Anterior cingulate cortex (tissue), 58 donors: ENCODE data around the gene ADRA2B.
"Not testable (repeated sequence)": the region's sequence is repeated elsewhere in the genome, so short reads cannot be mapped to it uniquely, and the experiment has no call there.

Experiments used
- DNase-seq, 58 donors: peaks; one replicate each; lab custom pipeline; 2025; lab: John Stamatoyannopoulos, UW

ADRA2B gene

DNA sequence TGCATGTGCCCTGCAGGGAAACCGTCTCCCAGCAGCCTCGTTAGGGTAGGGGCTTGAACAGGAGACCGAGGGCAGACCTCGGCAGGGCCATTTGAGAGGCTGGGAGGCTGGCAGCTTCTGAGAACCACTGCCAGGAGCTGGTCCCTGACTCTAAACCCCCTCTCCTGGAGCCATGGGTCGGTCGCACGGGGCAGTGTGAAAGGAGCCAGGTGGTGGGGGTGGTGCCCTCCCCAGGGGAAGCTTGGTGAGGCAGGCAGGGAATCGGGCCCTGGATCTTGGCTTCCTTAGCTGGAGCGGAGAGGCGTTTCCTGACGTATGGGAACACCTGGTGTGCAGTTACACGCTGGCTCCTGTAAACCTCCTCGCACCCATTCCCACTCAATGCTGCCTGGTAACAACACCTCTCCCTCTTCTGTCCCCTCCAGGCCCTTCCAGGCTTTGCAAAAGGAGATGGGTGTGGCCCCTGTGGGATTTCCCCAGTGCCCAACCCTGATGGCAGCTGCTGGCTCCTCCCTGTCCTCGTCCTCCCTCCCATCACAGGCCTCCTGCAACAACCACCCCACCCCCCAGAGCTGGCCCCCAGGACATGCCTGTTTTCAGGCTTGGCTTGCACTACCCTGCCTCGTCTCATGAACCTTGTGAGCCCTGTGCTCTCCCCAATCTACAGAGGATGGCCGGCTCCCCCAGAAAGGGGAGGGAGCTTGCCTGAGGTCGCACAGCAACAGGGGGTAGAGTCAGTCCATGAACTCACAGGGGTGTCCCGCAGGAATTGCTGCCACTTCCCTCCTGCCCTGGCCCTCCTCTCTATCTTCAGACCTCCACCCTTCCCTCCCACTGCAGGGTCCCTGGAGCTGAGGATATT is 24.4 kb downstream of the ADRA2B start:
- DNase-seq, result no peak

DNA sequence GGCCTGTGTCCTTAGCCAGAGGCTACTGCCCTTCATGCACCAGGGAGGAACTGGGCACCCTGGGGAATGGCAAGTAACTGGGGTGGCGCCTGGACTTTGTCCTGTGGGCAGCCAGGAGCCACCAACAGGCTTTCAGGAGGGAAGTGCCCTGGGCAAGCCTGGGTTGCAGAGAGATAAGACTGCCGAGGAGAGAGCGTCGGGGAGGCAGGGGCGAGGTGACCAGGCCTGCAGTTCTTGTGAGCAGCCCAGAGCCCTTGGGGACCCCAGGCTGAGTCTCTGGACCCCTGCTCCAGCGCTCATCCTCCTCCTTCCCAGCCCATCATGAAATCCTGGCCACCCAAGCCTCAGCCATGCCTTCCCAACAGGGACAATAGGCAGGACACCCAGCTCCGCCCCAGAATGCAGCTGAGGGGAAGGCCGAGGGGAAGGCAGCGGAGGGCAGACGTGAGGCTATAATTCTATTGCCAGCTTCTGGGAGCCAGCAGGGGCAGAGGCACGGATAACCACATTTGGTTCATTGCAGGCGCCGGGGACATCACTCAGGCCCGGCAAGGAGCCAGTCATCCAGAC is 25.1 kb downstream of the ADRA2B start:
- DNase-seq, result no peak

GRCh38 chr2:96090196-96090926 is 26.0 kb downstream of the ADRA2B start:
- peak in 13 of 58 donors; percentile 15 to 54 (median 32) for DNase-seq

DNA sequence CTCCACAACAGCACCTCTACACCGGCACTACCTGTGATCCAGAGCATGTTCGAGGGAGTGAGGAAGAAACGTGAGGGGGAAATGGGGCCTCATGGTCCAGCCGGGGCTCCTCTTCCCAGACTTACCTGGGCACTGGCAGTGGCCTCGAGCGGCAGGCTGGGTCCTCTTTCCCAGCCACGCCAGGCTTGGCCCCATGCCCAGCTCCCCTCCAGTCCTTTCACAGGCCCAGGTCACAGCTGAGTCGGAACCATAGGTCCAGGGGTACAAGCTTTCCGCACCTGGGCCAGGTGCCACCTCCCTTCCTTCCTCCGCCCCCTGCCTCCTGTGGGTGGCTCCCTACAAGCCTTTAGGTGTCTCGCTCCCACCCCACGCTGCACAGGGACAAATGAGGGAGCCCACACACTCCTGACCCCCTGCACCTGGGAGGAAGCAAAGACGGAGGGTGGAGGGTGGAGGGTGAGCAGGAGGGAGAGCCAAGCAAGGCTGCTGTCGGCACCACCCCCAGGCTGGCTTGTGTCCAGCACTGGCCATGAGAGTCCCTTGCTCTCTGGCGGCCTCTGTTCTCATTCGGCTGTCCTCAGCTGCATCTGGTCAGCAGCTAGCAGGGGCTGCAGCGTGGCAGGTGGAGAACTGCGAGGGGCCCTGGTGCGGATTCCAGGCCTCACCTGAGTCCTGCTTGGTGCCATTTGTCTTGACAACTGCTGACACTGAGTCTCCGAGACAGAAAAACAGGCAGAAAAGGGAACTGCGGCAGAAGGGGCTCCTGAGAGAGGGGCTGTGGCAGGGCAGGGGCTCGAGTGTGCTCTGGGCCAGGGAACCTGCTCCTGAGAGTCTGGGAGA is 26.8 kb downstream of the ADRA2B start:
- DNase-seq, result peak in 13 of 58 donors; percentile 9 to 47 (median 19)

DNA sequence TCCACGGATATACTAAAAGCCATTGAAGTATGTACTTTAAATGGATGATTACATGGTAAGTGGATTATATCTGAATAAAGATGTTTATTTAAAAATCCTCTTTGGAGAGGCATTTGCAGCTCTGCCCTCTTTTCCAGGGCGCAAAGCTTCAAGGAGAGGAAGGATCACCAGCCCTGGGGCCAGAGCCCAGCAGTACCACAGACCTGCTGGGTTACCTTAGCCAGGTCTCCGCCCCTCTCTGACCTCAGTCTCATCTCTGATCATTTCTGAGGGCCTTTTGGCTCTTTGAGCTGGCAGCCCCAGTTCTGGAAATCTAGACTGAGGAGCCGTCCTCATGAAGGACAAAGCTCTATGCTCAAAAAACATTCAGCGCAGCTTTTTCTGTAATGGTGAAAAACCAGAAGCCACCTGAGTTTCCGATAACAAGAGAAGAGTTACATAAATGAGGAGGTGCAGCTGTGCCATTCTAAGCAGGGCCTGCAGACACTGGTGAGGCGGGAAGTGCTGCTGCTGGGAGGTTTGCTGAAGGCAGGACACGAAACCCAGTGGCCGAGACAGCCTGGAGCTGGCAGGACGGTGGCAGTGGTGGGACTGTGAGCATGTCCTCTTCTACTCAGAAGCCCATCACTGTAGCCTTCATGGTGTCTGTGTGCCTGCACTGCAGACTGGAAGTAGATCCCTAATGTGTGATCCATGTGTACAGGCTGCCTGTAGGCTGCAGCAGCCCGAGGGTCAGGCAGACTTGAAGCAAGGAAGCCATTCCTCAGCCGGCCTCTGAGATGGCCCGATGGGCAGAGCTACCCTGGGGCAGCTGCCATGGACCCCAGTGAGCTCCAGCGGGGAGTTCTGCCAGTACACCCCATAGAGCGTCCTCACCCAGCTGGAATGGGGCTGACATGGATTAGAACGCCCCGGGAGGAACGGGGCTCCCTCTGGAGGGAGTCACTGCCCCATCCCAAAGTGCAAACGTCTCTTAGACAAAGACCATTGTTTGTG is 27.7 kb downstream of the ADRA2B start:
- no peak for DNase-seq

- no peak for DNase-seq
Measured at GRCh38 chr2:96087130-96087529, 29.2 kb downstream of the ADRA2B start.

GRCh38 chr2:96085541-96086355 is 30.6 kb downstream of the ADRA2B start:
- no peak for DNase-seq

GRCh38 chr2:96084858-96085518 is 31.4 kb downstream of the ADRA2B start:
- not testable (repeated sequence) for DNase-seq

GRCh38 chr2:96083989-96084857 is 32.1 kb downstream of the ADRA2B start:
- DNase-seq, result no peak

GRCh38 chr2:96083064-96083939 is 33.1 kb downstream of the ADRA2B start:
- no peak for DNase-seq

DNA sequence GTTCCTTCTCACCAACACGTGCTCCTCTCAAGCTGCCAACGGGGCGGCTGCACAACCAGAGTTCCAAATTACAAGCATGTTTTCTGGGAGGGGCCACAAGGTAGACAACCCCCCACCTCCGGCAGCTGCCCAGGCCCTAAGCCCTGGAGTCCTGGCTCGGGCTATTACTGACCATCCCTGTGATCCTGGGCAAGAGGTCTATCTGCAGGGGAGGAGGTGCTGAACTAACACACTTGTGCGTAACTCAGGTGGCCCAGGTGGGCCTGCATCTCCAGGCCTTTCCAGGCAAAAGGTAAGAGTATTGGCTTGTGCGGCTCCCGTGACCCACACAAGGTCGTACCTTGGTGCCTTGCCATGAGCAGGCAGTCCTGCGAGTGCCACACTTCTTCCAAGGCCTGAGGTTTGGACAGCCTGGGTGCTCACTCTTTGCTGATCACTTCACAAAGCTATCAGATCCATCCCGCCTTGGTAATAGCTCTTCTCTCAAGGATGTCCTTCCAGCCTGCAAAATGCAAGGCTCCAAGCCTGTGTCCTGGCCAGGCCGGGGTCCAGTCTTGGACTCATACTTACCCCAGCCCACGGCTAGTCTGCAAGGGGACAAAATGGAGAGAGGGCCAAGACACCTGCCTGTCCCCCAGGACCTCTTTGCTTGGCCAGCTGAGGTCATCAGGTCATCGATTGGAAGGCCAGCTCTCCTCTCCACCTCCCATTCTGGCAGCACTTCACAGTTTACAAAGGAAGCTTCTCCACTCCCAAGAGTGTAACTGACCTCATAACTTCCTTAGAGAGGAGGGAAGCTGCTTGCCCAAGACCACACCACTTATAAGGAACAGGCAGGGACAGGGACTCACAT is 33.9 kb downstream of the ADRA2B start:
- no peak for DNase-seq

DNA sequence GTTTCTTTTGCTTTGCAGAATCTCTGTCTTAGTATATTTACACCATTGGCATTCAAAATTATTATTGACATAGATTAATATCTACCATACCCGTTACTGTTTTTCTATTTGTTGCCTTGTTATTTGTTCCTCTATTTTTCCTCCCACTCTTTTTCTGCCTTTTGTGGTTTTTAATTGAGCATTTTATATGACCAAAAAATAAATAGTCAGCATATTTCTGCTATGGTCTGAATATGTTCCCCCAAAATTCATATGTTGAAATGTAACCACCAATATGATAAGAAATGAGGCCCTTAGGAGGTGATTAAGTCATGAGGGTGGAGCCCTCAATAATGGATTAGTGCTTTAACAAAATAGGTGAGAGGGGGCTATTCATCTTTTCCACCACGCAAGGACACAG is 35.3 kb downstream of the ADRA2B start:
- no peak for DNase-seq

- DNase-seq, result no peak
Measured at GRCh38 chr2:96075199-96075771, 41.1 kb downstream of the ADRA2B start.

- no peak for DNase-seq
Measured at GRCh38 chr2:96074156-96074555, 42.2 kb downstream of the ADRA2B start.
